ENCODE data around the gene AARSD1. TPM values are rescaled to one million over a fixed set of nuclear protein-coding genes. Genes with fewer than 3 reads are reported as not detected.
A peak's percentile ranks its signal among the peaks of the same experiment; 100 is the strongest.
"Not testable (repeated sequence)": the region's sequence is repeated elsewhere in the genome, so short reads cannot be mapped to it uniquely, and the experiment has no call there.

Gene AARSD1
- total and polyA plus RNA-seq, 5 experiments from 2014 or later, result 40.5 to 70.4 (median 56.2) TPM

GRCh38 chr17:42997984-42998938 is 34.0 kb upstream of the AARSD1 start, which contains the start of gene RPL27:
Gene RPL27, plus strand, starts transcription at chr17:42998419. Its CDS starts 332 bp downstream, at chr17:42998751.
- ATAC-seq (peak; percentile 94 to 95), DNase-seq (peak; percentile 86 to 99 (median 98))
- POLR2A ChIA-PET, result interaction anchor here (0.5 to 2.8 kb wide), 36 partner anchors 8 to 1309 kb away, joined by 3 to 44 read pairs (median 6); partner anchors contain the start of genes AARSD1, BECN1, BRCA1 and CNP
- Mint-ChIP-seq H3K27me3 (no peaks in the 10 kb centered on the region), H3K27ac (peak within 1 kb of the TSS; percentile 91 to 100 (median 99)), H3K4me3 (peak within 1 kb of the TSS; percentile 93 to 98 (median 96)), H3K4me1 (peaks cover 16 to 35% (median 27%) of the 10 kb centered on the region in 4 donors), H3K36me3 (peaks cover 0 to 48% (median 18%) of the 10 kb centered on the region in 3 donors), H3K9me3 (no peaks in the 10 kb centered on the region)

- Mint-ChIP-seq H3K27ac (peak overlapping the region; percentile 91 to 100 (median 99)), H3K27me3 (no peaks in the 10 kb centered on the region), H3K36me3 (peaks cover 0 to 47% (median 11%) of the 10 kb centered on the region in 3 donors), H3K9me3 (no peaks in the 10 kb centered on the region), H3K4me1 (peaks cover 16 to 35% (median 27%) of the 10 kb centered on the region in 4 donors), H3K4me3 (peak overlapping the region; percentile 93 to 98 (median 96))
- DNase-seq (no peak), ATAC-seq (no peak)
- POLR2A ChIA-PET, result interaction anchor here (0.6 to 2.8 kb wide), 35 partner anchors 9 to 1309 kb away, joined by 3 to 44 read pairs (median 6); partner anchors contain the start of genes AARSD1, BECN1, BRCA1 and CNP
These were observed 33.2 kb upstream of the AARSD1 start for GRCh38 chr17:42997390-42997983.

GRCh38 chr17:42993913-42994312 is 29.7 kb upstream of the AARSD1 start:
- peaks cover 9 to 22% (median 11%) of the 10 kb centered on the region in 4 donors for H3K4me1 Mint-ChIP-seq
- H3K9me3 Mint-ChIP-seq, POLR2A ChIA-PET, ATAC-seq, H3K4me3 Mint-ChIP-seq, DNase-seq, H3K27me3 Mint-ChIP-seq: not testable (repeated sequence)
- peak overlapping the region in 2 of 10 donors; percentile 20 to 48 for H3K27ac Mint-ChIP-seq
- H3K36me3 Mint-ChIP-seq, result peaks cover 5 to 44% (median 17%) of the 10 kb centered on the region in 3 donors

GRCh38 chr17:42992872-42993271 is 28.6 kb upstream of the AARSD1 start:
- Mint-ChIP-seq H3K36me3 (peaks cover 5 to 52% (median 22%) of the 10 kb centered on the region in 3 donors), H3K9me3 (no peaks in the 10 kb centered on the region), H3K27ac (peak overlapping the region in 2 of 10 donors; percentile 49 to 62), H3K4me1 (peaks cover 3 to 13% (median 6%) of the 10 kb centered on the region in 4 donors), H3K27me3 (no peaks in the 10 kb centered on the region), H3K4me3 (no peak overlapping the region)
- POLR2A ChIA-PET, result interaction anchor here (0.6 kb wide), 2 partner anchors 9 to 28 kb away, joined by 3 read pairs; no protein-coding TSS in a partner anchor
- ATAC-seq, result no peak
- no peak for DNase-seq

- Mint-ChIP-seq H3K27me3 (no peaks in the 10 kb centered on the region), H3K9me3 (no peaks in the 10 kb centered on the region), H3K27ac (peak overlapping the region in 1 of 10 donors; percentile 13), H3K4me3 (no peak overlapping the region), H3K36me3 (peaks cover 5 to 66% (median 22%) of the 10 kb centered on the region in 3 donors), H3K4me1 (peaks cover 0 to 6% (median 2%) of the 10 kb centered on the region in 4 donors)
- POLR2A ChIA-PET, result interaction anchor here (0.6 to 1.1 kb wide), 2 partner anchors 8 to 369 kb away, joined by 4 to 6 read pairs; no protein-coding TSS in a partner anchor
- no peak for DNase-seq
- no peak for ATAC-seq
These were observed 27.2 kb upstream of the AARSD1 start for GRCh38 chr17:42991471-42991870.

DNA sequence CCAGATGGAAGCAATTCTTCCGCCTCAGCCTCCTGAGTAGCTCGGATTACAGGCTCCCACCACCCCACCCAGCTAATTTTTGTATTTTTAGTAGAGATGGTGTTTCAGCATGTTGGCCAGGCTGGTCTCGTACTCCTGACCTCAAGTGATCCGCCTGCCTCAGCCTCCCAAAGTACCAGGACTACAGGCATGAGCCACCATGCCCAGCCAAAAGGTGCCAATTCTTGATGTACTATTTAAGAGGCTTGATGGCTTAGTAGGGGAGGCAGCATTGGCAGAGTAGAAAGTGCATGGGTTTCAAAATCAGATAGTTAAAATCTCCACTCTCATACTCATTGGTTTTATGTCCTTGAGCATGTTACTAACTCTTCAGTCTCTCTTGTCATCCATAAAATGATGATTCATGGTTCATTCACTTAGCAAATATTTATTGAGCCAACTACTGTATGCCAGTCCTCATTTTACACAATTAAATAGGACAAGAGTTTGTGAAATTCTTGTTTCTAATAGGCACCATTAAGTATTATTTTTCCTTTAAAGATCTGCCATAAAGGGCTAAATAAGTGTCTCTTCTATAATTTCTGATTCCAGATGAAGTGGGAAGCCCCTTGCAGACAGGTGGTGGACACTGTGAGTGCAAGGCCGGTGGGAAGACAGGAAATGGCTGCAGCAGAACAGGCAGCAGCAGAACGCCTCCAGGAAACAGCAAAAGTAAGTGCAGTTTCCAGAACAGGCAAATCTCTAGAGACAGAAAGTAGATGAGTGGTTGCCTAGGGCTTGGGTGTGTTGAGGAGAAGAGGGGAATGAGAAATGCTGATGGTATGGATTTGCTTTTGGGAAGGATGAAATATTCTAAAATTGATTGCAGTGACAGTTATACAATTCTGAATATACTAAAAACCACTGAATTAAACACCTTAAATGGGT is 25.7 kb upstream of the AARSD1 start:
- Mint-ChIP-seq H3K4me1 (peaks cover 0 to 16% (median 4%) of the 10 kb centered on the region in 4 donors), H3K27me3 (no peaks in the 10 kb centered on the region), H3K4me3 (no peak overlapping the region), H3K36me3 (peaks cover 5 to 78% (median 24%) of the 10 kb centered on the region in 3 donors), H3K27ac (peak overlapping the region in 2 of 10 donors; percentile 20), H3K9me3 (no peaks in the 10 kb centered on the region)
- DNase-seq (no peak), ATAC-seq (no peak)
- POLR2A ChIA-PET, result no interaction called here

DNA sequence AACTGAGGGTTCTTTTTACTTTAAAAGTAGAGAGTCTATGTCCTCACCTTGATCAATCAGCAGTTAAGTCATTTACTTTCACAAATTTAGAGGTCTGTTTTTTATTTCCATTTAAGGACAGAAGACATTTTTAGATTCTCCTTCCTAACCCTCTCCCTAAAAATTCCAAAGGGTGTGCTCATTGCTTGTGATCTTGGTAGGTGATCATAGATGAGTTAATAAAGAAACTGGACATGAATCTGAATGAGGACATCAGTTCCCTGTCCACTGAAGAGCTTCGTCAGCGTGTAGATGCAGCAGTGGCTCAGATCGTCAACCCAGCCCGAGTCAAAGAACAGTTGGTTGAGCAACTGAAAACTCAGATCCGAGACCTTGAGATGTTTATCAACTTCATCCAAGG is 24.9 kb upstream of the AARSD1 start:
- H3K27me3 Mint-ChIP-seq, result no peaks in the 10 kb centered on the region
- no peak for DNase-seq
- no peak overlapping the region for H3K4me3 Mint-ChIP-seq
- POLR2A ChIA-PET, result no interaction called here
- H3K9me3 Mint-ChIP-seq, result no peaks in the 10 kb centered on the region
- H3K27ac Mint-ChIP-seq, result peak overlapping the region in 1 of 10 donors; percentile 75
- ATAC-seq, result no peak
- H3K36me3 Mint-ChIP-seq, result peaks cover 5 to 86% (median 27%) of the 10 kb centered on the region in 3 donors
- peaks cover 0 to 24% (median 6%) of the 10 kb centered on the region in 4 donors for H3K4me1 Mint-ChIP-seq

DNA sequence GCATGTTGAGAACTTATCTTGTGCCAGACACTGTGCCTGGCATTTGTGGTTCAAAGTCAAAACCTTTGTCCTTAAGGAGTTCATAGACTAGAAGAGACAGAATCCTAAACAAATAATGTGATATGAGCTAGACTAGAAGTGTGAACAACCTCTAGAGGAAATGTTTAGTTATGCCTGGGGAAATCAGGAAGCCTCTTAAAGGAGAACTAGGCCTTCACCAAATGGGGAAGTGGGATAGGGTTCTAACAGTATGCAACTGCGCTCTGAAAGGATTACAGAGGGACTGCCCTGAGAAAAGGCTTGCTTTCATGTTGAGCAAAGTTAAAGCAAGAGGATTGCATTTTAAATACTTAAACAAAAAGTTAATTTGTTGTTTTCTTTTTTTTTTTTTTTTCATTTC is 21.0 kb upstream of the AARSD1 start:
- peak in 1 of 10 donors; percentile 17 for DNase-seq
- Mint-ChIP-seq H3K36me3 (peaks cover 4 to 62% (median 21%) of the 10 kb centered on the region in 3 donors), H3K9me3 (no peaks in the 10 kb centered on the region), H3K4me1 (peaks cover 11 to 51% (median 28%) of the 10 kb centered on the region in 4 donors), H3K27me3 (no peaks in the 10 kb centered on the region), H3K27ac (peak overlapping the region in 3 of 10 donors; percentile 17 to 81 (median 72)), H3K4me3 (peak overlapping the region in 1 of 10 donors; percentile 63)
- no peak for ATAC-seq
- POLR2A ChIA-PET, result interaction anchor here (0.6 to 2.1 kb wide), 2 partner anchors 13 to 414 kb away, joined by 4 to 17 read pairs; partner anchors contain the start of gene RPL27

DNA sequence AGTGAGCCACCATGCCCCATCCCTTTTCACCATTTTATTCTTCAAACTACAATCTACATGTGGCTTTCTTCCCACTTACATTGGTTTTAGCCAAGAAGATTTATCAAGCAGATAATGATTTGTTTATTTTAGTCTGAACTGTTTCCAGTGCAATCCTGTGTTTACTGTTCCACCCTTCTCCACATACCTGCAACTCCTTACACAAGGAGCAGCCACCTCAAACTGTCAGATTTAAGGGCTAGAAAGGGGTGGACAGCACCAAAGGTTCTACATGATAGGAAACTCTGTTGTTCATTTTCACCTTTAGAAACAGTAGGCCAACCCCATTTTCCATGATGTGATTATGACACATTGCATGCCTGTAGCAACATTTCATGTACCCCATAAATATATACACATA is 18.0 kb upstream of the AARSD1 start:
- Mint-ChIP-seq H3K36me3 (peaks cover 0 to 33% (median 5%) of the 10 kb centered on the region in 3 donors), H3K4me3 (peak overlapping the region in 9 of 10 donors; percentile 25 to 97 (median 94)), H3K9me3 (no peaks in the 10 kb centered on the region), H3K4me1 (peaks cover 16 to 61% (median 40%) of the 10 kb centered on the region in 4 donors), H3K27me3 (no peaks in the 10 kb centered on the region), H3K27ac (peak overlapping the region in 6 of 10 donors; percentile 37 to 96 (median 57))
- ATAC-seq (no peak), DNase-seq (no peak)
- POLR2A ChIA-PET, result no interaction called here

- DNase-seq (peak; percentile 26 to 72 (median 48)), ATAC-seq (peak; percentile 77 to 81)
- H3K36me3 Mint-ChIP-seq, result peaks cover 0 to 21% (median 5%) of the 10 kb centered on the region in 3 donors
- peak overlapping the region; percentile 91 to 97 (median 94) for H3K4me3 Mint-ChIP-seq
- peaks cover 16 to 57% (median 40%) of the 10 kb centered on the region in 4 donors for H3K4me1 Mint-ChIP-seq
- POLR2A ChIA-PET, result interaction anchor here (0.6 to 2.9 kb wide), 4 partner anchors 17 to 386 kb away, joined by 3 to 18 read pairs (median 4); partner anchors contain the start of gene RPL27
- peak overlapping the region; percentile 75 to 99 (median 94) for H3K27ac Mint-ChIP-seq
- no peaks in the 10 kb centered on the region for H3K9me3 Mint-ChIP-seq
- H3K27me3 Mint-ChIP-seq, result no peaks in the 10 kb centered on the region
These were observed 16.6 kb upstream of the AARSD1 start for GRCh38 chr17:42980766-42981397.
